ENCODE measurements around the gene RPL10.

Gene RPL10

DNA sequence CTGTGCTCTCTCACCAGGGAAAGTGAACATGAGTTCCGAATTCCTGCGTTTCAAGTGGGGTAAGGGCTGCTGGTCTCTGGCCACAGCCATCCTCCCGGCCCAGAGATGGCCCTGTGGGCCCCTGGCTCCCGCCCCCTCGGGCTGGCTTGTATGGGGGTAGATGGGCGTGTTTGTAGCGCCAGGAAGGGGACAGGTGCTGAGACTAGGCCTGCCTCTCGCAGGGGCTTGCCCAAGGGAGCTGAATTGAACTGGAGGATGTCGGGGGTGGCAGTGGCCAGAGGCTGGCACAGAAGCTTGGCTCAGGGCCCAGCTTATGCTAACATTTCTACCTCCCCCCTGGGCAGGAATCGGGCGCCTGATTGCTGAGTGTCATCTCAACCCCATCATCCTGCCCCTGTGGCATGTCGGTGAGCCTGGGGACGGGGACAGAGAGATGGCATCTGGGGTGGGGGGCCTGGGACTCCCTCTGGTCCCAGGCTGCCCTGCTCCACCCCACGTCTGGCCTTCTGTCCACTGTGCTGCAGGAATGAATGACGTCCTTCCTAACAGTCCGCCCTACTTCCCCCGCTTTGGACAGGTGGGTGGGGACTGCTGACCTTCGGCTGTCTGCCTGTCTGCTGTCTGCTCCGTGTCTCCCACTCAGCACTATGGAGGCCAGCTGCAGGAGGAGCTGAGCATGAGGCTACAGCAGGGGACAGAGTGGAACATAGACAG is 21.7 kb downstream of the RPL10 start:
- Histone ChIP-seq H3K4me3 (no peak overlapping the region), H3K27me3 (peaks cover 53% of the 10 kb centered on the region), H4K20me1 (peaks cover 16% of the 10 kb centered on the region; the same call in 1 of the 2 replicates), H3K4me2 (no peak overlapping the region), H3K4me1 (no peaks in the 10 kb centered on the region), H3K9me3 (no peaks in the 10 kb centered on the region), H3K9ac (no peak overlapping the region), H3K27ac (no peak overlapping the region), H3K36me3 (peaks cover 14% of the 10 kb centered on the region; the same call in 1 of the 2 replicates)
- no peak for TF ChIP-seq Cebpa-rat (IDR thresholded peaks at IDR 0.05)

DNA sequence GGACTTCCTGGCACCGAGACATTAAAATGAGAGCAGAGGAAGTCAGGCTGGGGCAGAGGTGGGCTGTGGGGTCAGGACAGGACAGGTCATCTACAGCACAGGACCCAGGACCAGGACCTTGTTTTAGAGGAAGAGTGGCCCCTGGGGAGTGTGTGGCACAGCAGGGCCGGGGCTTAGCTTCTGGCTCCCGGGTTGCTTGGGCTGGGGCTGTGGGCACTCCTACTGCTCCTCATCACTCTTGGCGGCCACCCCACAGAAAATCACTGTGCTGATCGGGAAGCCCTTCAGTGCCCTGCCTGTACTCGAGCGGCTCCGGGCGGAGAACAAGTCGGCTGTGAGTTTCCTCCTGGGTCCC is 22.2 kb downstream of the RPL10 start:
- Histone ChIP-seq H3K27ac (no peak overlapping the region), H3K4me1 (no peaks in the 10 kb centered on the region), H3K9ac (no peak overlapping the region), H3K27me3 (peaks cover 53% of the 10 kb centered on the region), H4K20me1 (peaks cover 16% of the 10 kb centered on the region; the same call in 1 of the 2 replicates), H3K4me2 (no peak overlapping the region), H3K4me3 (no peak overlapping the region), H3K36me3 (peaks cover 10% of the 10 kb centered on the region; the same call in 1 of the 2 replicates), H3K9me3 (no peaks in the 10 kb centered on the region)
- TF ChIP-seq Cebpa-rat (IDR thresholded peaks at IDR 0.05): no peak

DNA sequence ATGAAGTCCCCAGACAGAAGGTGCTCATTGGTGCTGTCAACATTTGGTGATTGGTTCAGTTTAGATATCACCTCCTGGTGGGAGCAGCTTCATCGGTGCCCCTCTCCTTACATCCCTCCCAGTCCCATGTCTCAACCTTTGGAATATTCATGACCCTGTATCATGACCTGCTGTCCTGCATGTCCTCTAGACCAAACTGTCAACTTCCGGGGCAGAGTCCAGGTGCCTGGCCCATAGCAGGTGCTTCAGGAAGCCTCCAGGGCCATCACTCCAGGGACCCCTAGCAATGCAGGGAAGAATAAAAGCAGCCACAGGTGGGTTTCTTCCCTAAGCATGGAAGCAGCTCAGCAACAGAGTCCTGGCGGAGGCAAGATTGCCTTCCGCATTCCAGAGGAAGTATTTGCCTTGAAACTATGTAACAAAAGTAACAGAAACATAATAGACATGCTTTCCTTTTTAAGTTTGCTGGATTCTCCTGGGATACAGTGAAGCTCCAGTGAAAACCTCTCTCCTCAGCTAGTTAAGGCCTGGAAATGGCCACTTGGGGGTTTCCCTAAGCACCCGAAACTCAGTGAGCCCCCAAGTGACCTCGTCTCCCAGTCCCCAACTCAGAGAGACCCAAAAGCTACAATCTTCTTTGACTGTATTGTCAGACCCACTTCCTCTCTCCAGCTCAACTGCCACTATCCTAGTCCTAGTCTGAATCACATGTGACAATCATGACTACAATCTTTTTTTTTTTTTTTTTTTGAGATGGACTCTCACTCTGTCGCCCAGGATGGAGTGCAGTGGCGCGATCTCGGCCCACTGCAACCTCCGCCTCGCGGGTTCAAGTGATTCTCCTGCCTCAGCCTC is 29.0 kb downstream of the RPL10 start:
- peaks cover 36% of the 10 kb centered on the region for H3K4me1 ChIP-seq
- no peak overlapping the region for H3K9ac ChIP-seq
- H3K4me2 ChIP-seq: peak overlapping the region; percentile 67
- peaks cover 18% of the 10 kb centered on the region; the same call in 1 of the 2 replicates for H3K9me3 ChIP-seq
- peaks cover 6% of the 10 kb centered on the region for H4K20me1 ChIP-seq
- no peak overlapping the region for H3K4me3 ChIP-seq
- no peak overlapping the region for H3K27ac ChIP-seq
- peaks cover 12% of the 10 kb centered on the region for H3K36me3 ChIP-seq
- H3K27me3 ChIP-seq: peaks cover 5% of the 10 kb centered on the region; the same call in 1 of the 2 replicates
- no peak for TF ChIP-seq Cebpa-rat (IDR thresholded peaks at IDR 0.05)

- peaks cover 26% of the 10 kb centered on the region for H3K36me3 ChIP-seq
- H3K27me3 ChIP-seq: peaks cover 14% of the 10 kb centered on the region; the same call in 1 of the 2 replicates
- H3K4me1 ChIP-seq: peaks cover 36% of the 10 kb centered on the region
- peak within 1 kb of the TSS; percentile 79 for H3K9ac ChIP-seq
- peak within 1 kb of the TSS; percentile 77 for H3K4me2 ChIP-seq
- H3K9me3 ChIP-seq: peaks cover 18% of the 10 kb centered on the region; the same call in 1 of the 2 replicates
- H3K27ac ChIP-seq: peak within 1 kb of the TSS; percentile 74
- H4K20me1 ChIP-seq: peaks cover 9% of the 10 kb centered on the region
- no peak for TF ChIP-seq Cebpa-rat (IDR thresholded peaks at IDR 0.05)
- H3K4me3 ChIP-seq: peak within 1 kb of the TSS; percentile 78
Observed at GRCh38 chrX:154428176-154429171, 30.3 kb downstream of the RPL10 start, which contains the start of gene ATP6AP1. ATP6AP1 (plus strand) TSS chrX:154428677; CDS start chrX:154428693, 16 bp downstream.

- Histone ChIP-seq H3K4me2 (peak overlapping the region; percentile 77), H3K9me3 (peaks cover 18% of the 10 kb centered on the region; the same call in 1 of the 2 replicates), H3K27me3 (peaks cover 17% of the 10 kb centered on the region; the same call in 1 of the 2 replicates), H3K4me3 (peak overlapping the region; percentile 78; the same call in 1 of the 2 replicates), H3K9ac (no peak overlapping the region), H3K4me1 (peaks cover 36% of the 10 kb centered on the region), H4K20me1 (peaks cover 9% of the 10 kb centered on the region), H3K27ac (no peak overlapping the region), H3K36me3 (peaks cover 38% of the 10 kb centered on the region)
- TF ChIP-seq Cebpa-rat (IDR thresholded peaks at IDR 0.05): no peak
Observed at GRCh38 chrX:154429711-154430110, 31.5 kb downstream of the RPL10 start.

- peaks cover 9% of the 10 kb centered on the region for H4K20me1 ChIP-seq
- H3K9me3 ChIP-seq: peaks cover 18% of the 10 kb centered on the region; the same call in 1 of the 2 replicates
- H3K4me1 ChIP-seq: peaks cover 36% of the 10 kb centered on the region
- H3K4me3 ChIP-seq: no peak overlapping the region
- H3K27ac ChIP-seq: no peak overlapping the region
- TF ChIP-seq Cebpa-rat (IDR thresholded peaks at IDR 0.05): no peak
- H3K9ac ChIP-seq: no peak overlapping the region
- peaks cover 46% of the 10 kb centered on the region for H3K36me3 ChIP-seq
- peak overlapping the region; percentile 77 for H3K4me2 ChIP-seq
- peaks cover 17% of the 10 kb centered on the region; the same call in 1 of the 2 replicates for H3K27me3 ChIP-seq
Observed at GRCh38 chrX:154430479-154430878, 32.3 kb downstream of the RPL10 start.

DNA sequence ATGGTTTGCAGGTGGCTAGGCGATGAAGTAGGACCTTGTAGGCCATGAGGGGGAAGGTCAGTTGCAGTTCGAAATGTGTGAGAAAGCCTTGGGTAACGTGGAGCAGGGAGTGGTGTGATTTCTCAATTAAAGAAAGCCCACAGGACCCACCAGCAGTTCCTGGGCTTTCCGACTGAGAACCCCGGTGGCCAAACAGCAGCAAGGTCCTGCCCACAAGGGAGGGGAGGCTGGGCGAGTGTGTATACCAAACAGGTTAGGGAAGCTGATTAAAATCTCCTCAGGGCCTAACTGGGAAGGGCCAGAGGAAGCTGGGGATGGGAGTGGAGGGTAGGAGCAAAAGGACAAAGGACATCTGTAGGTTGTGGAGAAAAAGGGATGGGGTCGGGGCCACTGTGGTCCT is 32.7 kb downstream of the RPL10 start:
- Histone ChIP-seq H3K9ac (no peak overlapping the region), H3K36me3 (peaks cover 48% of the 10 kb centered on the region), H3K27ac (no peak overlapping the region), H3K4me2 (peak overlapping the region; percentile 77), H3K4me3 (no peak overlapping the region), H3K9me3 (peaks cover 18% of the 10 kb centered on the region; the same call in 1 of the 2 replicates), H4K20me1 (peaks cover 9% of the 10 kb centered on the region), H3K4me1 (peaks cover 37% of the 10 kb centered on the region), H3K27me3 (peaks cover 17% of the 10 kb centered on the region; the same call in 1 of the 2 replicates)
- TF ChIP-seq Cebpa-rat (IDR thresholded peaks at IDR 0.05): no peak

- peaks cover 41% of the 10 kb centered on the region for H3K4me1 ChIP-seq
- peaks cover 17% of the 10 kb centered on the region; the same call in 1 of the 2 replicates for H3K27me3 ChIP-seq
- TF ChIP-seq Cebpa-rat (IDR thresholded peaks at IDR 0.05): no peak
- H3K4me2 ChIP-seq: peak overlapping the region; percentile 77
- peaks cover 9% of the 10 kb centered on the region for H4K20me1 ChIP-seq
- no peak overlapping the region for H3K4me3 ChIP-seq
- H3K9ac ChIP-seq: no peak overlapping the region
- peaks cover 48% of the 10 kb centered on the region for H3K36me3 ChIP-seq
- no peak overlapping the region for H3K27ac ChIP-seq
- peaks cover 18% of the 10 kb centered on the region; the same call in 1 of the 2 replicates for H3K9me3 ChIP-seq
Observed at GRCh38 chrX:154431341-154431740, 33.2 kb downstream of the RPL10 start.
